Hypothalamus (tissue), 51 donors: Measurements from ENCODE around the gene ISG15.
"Not testable (repeated sequence)": the region's sequence is repeated elsewhere in the genome, so short reads cannot be mapped to it uniquely, and the experiment has no call there.

Experiments used
- DNase-seq, 51 donors: peaks; one replicate each; lab custom pipeline; 2025; lab: John Stamatoyannopoulos, UW

Gene ISG15

DNA sequence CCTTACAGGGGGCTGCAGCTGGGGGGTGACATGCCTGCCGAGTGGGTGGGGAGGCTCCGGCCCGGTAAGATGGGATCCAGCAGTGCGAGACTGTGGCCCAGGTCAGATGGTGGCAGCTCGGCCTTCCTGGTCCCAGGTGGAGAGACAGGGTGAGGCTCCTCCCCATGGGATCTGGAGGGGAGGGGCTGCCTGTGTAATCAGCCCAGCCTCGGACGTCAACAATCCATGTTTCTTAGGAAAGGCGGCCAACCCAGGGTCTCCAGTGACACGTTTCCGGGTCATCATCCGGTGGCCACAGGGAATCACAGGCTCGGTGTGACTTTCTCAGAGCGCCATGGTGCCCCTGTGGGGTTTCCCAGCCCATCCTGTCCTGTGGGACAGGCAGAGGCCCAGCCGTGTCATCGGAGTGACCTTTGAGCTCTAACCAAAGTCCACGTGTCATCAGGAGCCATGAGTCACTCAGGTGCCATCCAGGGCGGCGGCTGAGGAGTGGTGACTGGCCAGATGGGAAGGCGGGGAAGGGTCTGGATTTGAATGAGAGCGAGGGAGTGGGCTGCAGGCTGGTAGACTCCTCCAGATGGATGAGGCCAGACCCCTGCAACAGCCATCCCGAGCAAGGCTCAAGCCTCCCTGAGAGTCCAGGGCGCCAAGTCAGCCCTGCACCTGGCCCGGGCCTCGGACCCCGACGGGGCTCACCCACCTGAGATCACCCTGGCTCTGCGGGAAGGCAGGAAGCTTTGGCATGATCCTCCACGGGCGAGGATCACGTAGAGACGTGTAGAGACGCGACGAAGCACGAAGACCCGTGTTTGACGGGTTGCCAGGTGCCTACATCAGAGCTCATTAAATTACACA is 6.8 kb upstream of the ISG15 start:
- DNase-seq, result no peak

GRCh38 chr1:1010131-1010530 is 3.2 kb upstream of the ISG15 start:
- DNase-seq, result not testable (repeated sequence)

DNA sequence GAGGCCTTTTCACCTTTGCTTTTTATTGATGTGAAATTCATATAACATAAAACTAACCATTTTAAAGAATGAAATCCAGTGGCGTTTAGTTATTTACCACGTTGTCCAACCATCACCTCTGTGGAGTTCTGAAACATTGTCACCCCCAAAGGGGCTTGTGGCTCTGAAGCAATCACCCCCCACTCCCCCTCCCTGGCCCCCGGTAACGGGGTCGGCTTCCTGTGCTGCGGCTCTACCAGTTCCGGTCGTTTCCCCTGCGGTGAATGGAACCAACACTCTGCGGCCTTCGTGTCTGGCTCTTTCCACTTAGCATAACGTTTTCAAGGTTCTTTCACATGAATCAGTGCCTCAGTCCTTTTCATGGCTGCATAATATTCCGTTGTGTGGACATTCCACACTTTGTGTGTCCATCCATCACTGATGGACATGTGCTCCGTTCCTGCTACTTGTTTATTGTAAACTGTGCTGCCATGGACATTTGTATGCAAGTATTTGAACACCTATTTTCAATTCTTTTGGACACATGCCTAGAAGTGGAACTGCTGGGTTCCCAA is 1.8 kb upstream of the ISG15 start:
- no peak for DNase-seq

- DNase-seq, result not testable (repeated sequence)
Observed at GRCh38 chr1:1012736-1013104, 577 bp upstream of the ISG15 start.

GRCh38 chr1:1013922-1014648 is 788 bp downstream of the ISG15 start:
- no peak for DNase-seq

DNA sequence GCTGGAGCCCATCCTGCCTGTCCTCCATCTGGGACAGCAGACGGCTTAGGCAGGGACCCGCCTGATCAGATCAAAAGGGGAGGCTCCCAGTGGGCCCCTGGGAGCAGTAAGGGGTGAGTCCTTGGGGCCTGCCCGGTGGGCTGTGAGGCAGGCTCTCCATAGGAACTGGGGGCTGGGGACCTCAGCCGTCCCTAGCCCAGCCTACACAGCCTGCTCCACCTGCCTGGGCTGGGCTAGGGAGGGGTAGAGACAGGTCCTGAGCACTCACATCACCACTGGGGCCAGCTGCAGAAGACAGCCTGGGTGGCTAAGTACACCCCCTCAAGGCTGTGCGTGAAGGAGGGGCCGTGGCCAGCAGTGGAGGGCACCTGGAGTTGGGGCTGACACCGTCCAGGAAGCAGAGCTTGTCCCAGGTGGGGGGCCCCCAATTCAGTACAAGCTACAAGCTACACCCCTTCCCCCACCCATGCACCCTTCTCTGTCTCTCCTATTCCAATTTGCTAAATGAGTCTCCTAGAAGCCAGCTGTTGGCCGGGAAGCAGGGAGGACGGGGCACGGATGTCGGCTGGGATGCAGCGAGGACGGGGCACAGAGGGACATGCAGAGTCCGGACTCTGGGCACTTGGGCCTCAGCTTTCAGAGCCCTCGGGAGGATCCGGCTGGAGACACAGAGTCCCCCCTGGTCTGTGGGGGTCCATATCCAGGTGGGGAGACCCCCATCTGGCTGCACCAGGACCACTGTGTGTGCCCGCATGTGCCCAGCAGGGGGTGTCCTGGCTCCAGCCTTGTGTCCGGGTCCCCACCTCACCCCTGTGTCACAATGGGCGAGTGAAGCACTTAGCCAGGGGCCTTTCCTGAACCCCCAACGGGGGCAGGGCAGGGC is 1.7 kb downstream of the ISG15 start:
- peak in 2 of 51 donors; percentile 24 to 35 for DNase-seq

DNA sequence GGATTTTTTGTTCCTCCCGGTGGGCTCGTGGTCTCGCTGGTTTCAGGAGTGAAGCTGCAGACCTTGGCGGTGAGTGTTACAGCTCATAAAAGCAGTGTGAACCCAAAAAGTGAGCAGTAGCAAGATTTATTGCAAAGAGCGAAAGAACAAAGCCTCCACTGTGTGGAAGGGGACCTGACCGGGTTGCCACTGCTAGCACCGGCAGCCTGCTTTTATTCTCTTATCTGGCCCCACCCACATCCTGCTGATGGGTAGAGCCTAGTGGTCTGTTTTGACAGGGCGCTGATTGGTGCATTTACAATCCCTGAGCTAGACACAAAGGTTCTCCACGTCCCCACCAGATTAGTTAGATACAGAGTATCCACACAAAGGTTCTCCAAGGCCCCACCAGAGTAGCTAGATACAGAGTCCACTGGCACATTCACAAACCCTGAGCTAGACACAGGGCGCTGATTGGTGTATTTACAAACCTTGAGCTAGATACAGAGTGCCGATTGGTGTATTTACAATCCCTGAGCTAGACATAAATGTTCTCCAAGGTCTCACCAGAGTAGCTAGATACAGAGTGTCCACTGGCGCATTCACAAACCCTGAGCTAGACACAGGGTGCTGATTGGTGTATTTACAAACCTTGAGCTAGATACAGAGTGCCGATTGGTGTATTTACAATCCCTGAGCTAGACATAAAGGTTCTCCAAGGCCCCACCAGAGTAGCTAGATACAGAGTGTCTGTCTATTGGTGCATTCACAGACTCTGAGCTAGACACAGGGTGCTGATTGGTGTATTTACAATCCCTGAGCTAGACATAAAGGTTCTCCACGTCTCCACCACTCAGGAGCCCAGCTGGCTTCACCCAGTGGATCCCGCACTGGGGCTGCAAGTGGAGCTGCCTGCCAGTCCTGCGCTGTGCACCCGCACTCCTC is 4.4 kb downstream of the ISG15 start:
- DNase-seq, result not testable (repeated sequence)

GRCh38 chr1:1018321-1018685 is 5.0 kb downstream of the ISG15 start:
- not testable (repeated sequence) for DNase-seq

DNA sequence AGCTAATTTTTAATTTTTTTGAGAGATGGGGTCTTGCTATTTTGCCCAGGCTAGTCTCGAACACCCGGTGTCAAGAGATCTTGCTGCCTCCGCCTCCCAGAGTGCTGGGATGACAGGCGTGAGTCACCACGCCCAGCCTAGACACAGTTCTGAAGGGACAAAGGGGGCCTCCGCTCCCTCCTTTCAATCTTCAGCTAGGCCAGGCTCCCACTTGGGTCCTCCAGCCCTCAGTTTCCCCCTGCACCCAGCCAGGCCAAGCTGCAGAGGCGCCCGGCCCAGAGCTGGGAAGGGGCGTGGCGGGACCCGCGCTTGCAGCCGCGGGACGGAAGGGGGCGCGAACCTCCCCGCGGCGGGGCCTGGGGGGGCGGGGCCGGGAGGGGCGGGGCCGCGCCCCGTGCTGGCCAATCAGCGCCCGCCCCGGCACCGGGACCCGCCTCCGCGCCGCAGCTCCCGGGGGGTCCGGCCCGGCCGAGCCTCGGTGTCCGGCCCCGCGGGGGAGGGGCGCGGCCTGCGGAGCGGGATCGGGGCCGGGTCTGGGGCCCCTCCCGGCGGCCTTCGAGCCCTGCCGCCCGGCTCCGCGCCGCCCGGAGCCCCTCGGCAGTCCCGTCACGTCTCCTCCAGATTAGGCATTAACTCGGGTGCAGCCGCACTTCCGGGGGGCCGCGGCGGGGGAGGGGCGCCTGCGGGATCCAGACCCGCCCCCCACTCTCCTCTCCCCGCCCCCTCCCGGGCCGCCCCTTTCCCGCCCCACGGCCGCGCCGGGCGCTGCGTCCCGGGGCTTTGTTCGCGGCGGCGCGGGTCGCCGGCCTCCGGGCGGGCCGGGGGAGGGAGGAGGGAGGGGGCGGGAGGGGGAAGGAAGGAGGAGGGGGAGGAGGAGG is 6.1 kb downstream of the ISG15 start:
- peak in 46 of 51 donors; percentile 32 to 90 (median 74) for DNase-seq

DNA sequence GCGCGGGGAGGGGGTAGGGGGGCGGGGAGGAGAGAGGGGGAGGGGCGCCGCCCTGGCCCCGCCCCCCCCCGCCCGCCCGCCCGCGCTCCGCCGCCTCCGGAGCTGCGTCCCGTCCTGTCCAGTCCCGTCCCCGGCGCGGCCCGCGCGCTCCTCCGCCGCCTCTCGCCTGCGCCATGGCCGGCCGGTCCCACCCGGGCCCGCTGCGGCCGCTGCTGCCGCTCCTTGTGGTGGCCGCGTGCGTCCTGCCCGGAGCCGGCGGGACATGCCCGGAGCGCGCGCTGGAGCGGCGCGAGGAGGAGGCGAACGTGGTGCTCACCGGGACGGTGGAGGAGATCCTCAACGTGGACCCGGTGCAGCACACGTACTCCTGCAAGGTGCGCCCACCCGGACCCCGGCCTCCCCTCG is 6.7 kb downstream of the ISG15 start, which contains the start of gene AGRN:
Gene AGRN (plus strand): TSS at position 121 of the 405 bp plus-strand sequence. CDS start 53 bp downstream, at position 174.
- peak in 19 of 51 donors; percentile 35 to 79 (median 60) for DNase-seq

GRCh38 chr1:1020415-1021009 is 7.2 kb downstream of the ISG15 start:
- peak in 1 of 51 donors; percentile 38 for DNase-seq

GRCh38 chr1:1021010-1021919 is 8.0 kb downstream of the ISG15 start:
- peak in 4 of 51 donors; percentile 17 to 45 (median 36) for DNase-seq

DNA sequence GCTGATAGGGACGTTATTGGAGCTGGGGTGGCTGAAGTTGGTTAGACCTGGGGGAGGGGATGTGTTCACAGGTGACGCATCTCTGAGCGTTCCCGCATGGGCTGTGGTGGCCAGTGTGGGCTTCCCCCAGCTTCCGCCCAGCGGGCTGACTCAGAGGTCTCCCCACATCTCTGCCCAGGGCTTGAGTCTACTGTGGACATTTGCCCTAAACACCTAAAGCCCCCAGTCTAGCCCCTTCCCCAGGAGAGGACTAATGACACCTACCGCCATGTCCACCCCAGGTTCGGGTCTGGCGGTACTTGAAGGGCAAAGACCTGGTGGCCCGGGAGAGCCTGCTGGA is 8.6 kb downstream of the ISG15 start:
- DNase-seq, result no peak

- no peak for DNase-seq
Observed at GRCh38 chr1:1022302-1023009, 9.2 kb downstream of the ISG15 start.

DNA sequence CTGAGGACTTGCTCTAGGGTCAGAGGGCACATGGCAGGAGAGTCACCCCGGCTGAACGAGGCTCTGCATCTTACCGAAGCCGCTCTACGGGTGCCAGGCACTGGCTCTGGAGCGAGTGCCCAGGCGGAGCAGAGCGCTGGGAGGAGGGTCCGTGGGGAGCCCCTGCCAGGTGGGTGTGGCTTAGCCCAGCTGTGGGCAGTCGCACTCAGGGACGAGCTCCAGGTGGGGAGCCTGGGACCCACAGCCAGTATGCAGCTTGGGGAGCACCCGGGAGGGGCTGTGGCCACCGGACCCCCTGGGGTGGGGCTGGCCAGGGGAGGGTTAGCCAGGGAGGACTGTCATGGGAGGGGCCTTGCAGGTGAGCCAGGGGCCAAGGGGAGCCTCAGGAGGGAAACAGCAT is 10.4 kb downstream of the ISG15 start:
- DNase-seq, result peak in 3 of 51 donors; percentile 12 to 37 (median 31)

DNA sequence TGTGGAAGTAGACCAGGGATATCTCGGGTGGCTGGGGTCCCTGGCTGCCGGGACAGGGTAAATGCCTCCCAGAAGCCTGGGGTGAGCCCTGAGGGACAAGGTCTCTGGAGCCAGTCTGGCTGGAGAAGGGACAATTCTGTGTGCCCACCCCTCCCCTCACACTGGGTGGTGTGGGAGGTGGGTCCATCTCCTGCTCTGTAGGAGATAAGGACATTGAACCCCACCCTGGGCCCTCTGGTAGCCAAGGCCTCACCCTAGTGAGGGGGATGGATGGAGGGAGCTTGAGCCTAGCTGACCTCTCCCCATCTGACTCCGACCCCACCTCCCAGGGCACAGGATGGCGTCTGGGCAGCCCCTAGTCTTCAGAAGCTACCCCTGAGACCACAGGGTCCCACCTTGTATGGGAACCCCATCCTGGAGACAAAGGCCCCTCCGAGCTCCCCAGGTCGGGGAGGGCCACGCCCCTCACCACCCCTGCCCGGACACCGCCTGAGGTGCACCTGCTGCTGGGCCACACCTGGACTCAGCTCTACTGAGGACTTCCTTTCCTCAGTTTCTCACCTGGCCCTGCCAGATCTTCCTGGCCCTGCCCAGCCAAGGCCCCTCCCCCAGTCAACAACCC is 11.0 kb downstream of the ISG15 start:
- DNase-seq, result no peak
